B cell (primary cell): ENCODE data around the gene KCNG4.

ENCODE experiments used
- EZH2 ChIP-seq: IDR thresholded peaks from 2 replicates; pipeline ENCODE4 v1.6.1; 2012; ENCODE audit warnings: borderline replicate concordance, low read depth, mild to moderate bottlenecking, moderate library complexity, low read length; ENCODE audit not compliant: insufficient read depth, poor library complexity, severe bottlenecking
- TF ChIP-seq, protein P1 (sequence below): fragments of 200-600 bp; IDR thresholded peaks from one replicate; pipeline ENCODE4 v1.8.0; 2022; ENCODE audit warnings: antibody characterized with exemption, mild to moderate bottlenecking

DNA sequence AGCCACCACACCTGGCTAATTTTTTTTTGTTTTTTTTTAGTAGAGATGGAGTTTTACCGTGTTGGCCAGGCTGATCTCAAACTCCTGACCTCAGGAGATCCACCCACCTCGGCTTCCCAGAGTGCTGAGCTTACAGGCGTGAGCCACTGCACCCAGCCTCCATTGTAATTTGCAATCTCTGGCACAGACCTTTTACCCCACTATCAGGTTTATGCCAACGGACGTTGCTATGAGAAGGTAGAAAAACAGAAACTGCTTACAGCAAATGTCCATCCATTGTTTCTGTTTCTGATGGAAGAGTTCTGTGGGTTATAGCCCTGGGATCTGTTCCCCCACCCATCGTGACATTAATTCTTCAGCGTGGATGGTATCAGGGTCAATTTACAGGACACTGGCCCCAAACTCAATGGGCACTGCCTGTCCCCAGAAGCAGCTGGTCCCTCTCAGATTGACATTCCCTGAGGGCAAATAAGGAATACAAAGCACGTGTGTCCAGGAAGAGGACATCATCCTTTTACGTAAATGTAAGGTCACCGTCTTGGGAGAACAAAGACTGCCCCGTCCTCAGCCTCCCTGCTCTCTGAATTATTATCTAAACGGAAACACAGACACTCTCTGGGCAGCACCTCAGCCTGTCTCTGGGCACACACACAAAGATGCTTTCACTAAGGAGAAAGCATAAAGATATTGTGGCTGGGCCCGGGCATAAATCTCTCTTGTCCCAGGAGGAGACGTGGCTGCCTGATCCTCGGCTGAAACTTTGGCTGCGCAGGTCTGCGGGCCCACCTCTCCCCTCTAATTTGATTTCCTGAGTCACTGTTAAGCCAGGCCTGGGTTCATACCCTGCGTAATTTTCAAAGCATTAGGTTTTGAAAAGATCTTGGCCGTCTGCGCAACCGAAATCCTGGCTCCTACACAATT, 5.2 kb downstream of the KCNG4 start:
- TF ChIP-seq, protein P1, sequence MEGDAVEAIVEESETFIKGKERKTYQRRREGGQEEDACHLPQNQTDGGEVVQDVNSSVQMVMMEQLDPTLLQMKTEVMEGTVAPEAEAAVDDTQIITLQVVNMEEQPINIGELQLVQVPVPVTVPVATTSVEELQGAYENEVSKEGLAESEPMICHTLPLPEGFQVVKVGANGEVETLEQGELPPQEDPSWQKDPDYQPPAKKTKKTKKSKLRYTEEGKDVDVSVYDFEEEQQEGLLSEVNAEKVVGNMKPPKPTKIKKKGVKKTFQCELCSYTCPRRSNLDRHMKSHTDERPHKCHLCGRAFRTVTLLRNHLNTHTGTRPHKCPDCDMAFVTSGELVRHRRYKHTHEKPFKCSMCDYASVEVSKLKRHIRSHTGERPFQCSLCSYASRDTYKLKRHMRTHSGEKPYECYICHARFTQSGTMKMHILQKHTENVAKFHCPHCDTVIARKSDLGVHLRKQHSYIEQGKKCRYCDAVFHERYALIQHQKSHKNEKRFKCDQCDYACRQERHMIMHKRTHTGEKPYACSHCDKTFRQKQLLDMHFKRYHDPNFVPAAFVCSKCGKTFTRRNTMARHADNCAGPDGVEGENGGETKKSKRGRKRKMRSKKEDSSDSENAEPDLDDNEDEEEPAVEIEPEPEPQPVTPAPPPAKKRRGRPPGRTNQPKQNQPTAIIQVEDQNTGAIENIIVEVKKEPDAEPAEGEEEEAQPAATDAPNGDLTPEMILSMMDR: no peak
- no peak for TF ChIP-seq EZH2
